HepG2 (cell line): ENCODE results near the gene PSRC1. TPM values are rescaled to one million over a fixed set of nuclear protein-coding genes. Genes with fewer than 3 reads are reported as not detected.

Experiments used
- ETV5 ChIP-seq: IDR thresholded peaks from 2 replicates; pipeline ENCODE4 v1.6.1; 2018; ENCODE audit warnings: missing biosample characterization, missing genetic modification reagents, inconsistent platforms, borderline replicate concordance
- FOXO4 ChIP-seq: sonication (generic); formaldehyde crosslinking; conservative IDR thresholded peaks from 2 replicates; pipeline ENCODE4 v1.8.1; 2023; ENCODE audit warnings: missing genetic modification reagents
- GABPA ChIP-seq, 2 experiments: IDR thresholded peaks; 2 replicates each; pipeline ENCODE4 v1.6.1; 2011 to 2016; ENCODE audit warnings: low read depth in 2 of 2, low read length in 1 of 2, missing biosample characterization in 1 of 2, missing genetic modification characterization in 1 of 2
- GATAD2A ChIP-seq: IDR thresholded peaks from 2 replicates; pipeline ENCODE4 v1.6.1; 2016
- HOMEZ ChIP-seq: IDR thresholded peaks from 2 replicates; pipeline ENCODE4 v1.6.1; 2016; ENCODE audit warnings: low read depth
- KMT2B ChIP-seq: IDR thresholded peaks from 2 replicates; pipeline ENCODE4 v1.6.1; 2016; ENCODE audit warnings: missing genetic modification reagents, missing compliant biosample characterization
- MEF2D ChIP-seq: sonication (generic); formaldehyde crosslinking; IDR thresholded peaks from 2 replicates; pipeline ENCODE4 v1.5.1; 2020; ENCODE audit warnings: mild to moderate bottlenecking, missing genetic modification reagents
- NFYC ChIP-seq: IDR thresholded peaks from 2 replicates; pipeline ENCODE4 v1.6.1; 2016; ENCODE audit warnings: missing genetic modification reagents, missing compliant biosample characterization
- SOX5 ChIP-seq: IDR thresholded peaks from 2 replicates; pipeline ENCODE4 v1.6.1; 2016; ENCODE audit warnings: borderline replicate concordance
- TBX2 ChIP-seq: sonication (generic); formaldehyde crosslinking; IDR thresholded peaks from 2 replicates; pipeline ENCODE4 v1.5.0; 2020; ENCODE audit warnings: missing genetic modification reagents, mild to moderate bottlenecking, borderline replicate concordance
- ZBTB2 ChIP-seq: sonication (generic); formaldehyde crosslinking; IDR thresholded peaks from 2 replicates; pipeline ENCODE4 v1.8.0; 2022; ENCODE audit warnings: low read depth, missing genetic modification reagents
- ZBTB26 ChIP-seq: IDR thresholded peaks from 2 replicates; pipeline ENCODE4 v1.6.1; 2016; ENCODE audit warnings: missing compliant biosample characterization, missing genetic modification reagents, borderline replicate concordance
- ZNF142 ChIP-seq: sonication (generic); formaldehyde crosslinking; IDR thresholded peaks from 2 replicates; pipeline ENCODE4 v1.4.0; 2020; ENCODE audit warnings: missing genetic modification reagents
- ZNF207 ChIP-seq: fragments of 450-650 bp; IDR thresholded peaks from 2 replicates; pipeline ENCODE4 v1.6.1; 2016; ENCODE audit warnings: antibody characterized with exemption, borderline replicate concordance
- ZNF546 ChIP-seq: sonication (generic); formaldehyde crosslinking; conservative IDR thresholded peaks from 2 replicates; pipeline ENCODE4 v1.8.1; 2023; ENCODE audit warnings: mild to moderate bottlenecking, missing genetic modification reagents
- ZNF775 ChIP-seq: sonication (generic); formaldehyde crosslinking; IDR thresholded peaks from 2 replicates; pipeline ENCODE4 v1.4.0; 2020; ENCODE audit warnings: missing genetic modification reagents, mild to moderate bottlenecking, moderate library complexity, borderline replicate concordance
- polyA plus RNA-seq, 8 experiments: library from polyadenylated mRNA; depleted of rRNA in 3 of 8; stranded (reverse) in 7 of 8; unstranded in 1 of 8; fragments of >200 nt; fragmentation: Illumina TruSeq in 4 of 8; extraction: Trizol in 4 of 8; gene quantifications; 2 replicates each; pipeline versions ENCODE4 v1.2.1 to v1.2.3, GENCODE V29; 2011 to 2016; ENCODE audit warnings: low read depth in 4 of 8, missing spikeins in 1 of 8, mixed read lengths in 1 of 8; ENCODE audit not compliant: insufficient read depth in 1 of 8
- total RNA-seq, 5 experiments: library from RNA; depleted of rRNA; stranded (reverse); fragments of >200 nt; fragmentation: Illumina TruSeq; extraction: Trizol; gene quantifications; 2 replicates each; pipeline ENCODE4 v1.2.3, GENCODE V29; 2016; ENCODE audit warnings: low read depth in 1 of 5

Gene PSRC1
- total and polyA plus RNA-seq, 2 of the 13 experiments (the other 11 are each of a cell fraction or from before 2014, with no cell fraction given): 28.6 to 30.3 TPM

GRCh38 chr1:109253803-109254620, 28.9 kb downstream of the PSRC1 start (continued):
- TF ChIP-seq ETV5 (peak; percentile 81; the same call in 1 of the 2 replicates), TBX2 (CRISPR knock-in tag) (peak; percentile 58), KMT2B (CRISPR knock-in tag) (no peak), GATAD2A (CRISPR knock-in tag) (peak; percentile 38; the same call in 1 of the 2 replicates), ZNF142 (peak; percentile 38; the same call in 1 of the 2 replicates), HOMEZ (CRISPR knock-in tag) (no peak), SOX5 (CRISPR knock-in tag) (peak; percentile 25; the same call in 1 of the 2 replicates), MEF2D (CRISPR knock-in tag) (no peak), ZBTB26 (CRISPR knock-in tag) (no peak), GABPA (IDR thresholded peaks at IDR 0.05; ENCODE audit: low read depth, low read length) (no peak), GABPA (CRISPR knock-in tag; IDR thresholded peaks at IDR 0.05; ENCODE audit: low read depth) (peak; percentile 66), NFYC (no peak), FOXO4 (CRISPR knock-in tag) (no peak), ZNF207 (no peak), ZNF546 (CRISPR knock-in tag) (no peak), ZNF775 (no peak), ZBTB2 (CRISPR knock-in tag) (no peak)
